Breast epithelium (tissue), 3 donors: ENCODE results near the gene TNIP1.

ENCODE experiments used
- POLR2A ChIP-seq: fragments of 450-650 bp; IDR thresholded peaks from one replicate; pipeline ENCODE4 v1.6.1; 2016; ENCODE audit warnings: antibody characterized with exemption, mild to moderate bottlenecking, moderate library complexity
- TF ChIP-seq, protein P1 (sequence below), 3 donors: fragments of 450-650 bp; IDR thresholded peaks; one replicate each; pipeline ENCODE4 v1.5.1; 2016 to 2017; ENCODE audit warnings: antibody characterized with exemption in 3 of 3, mild to moderate bottlenecking in 3 of 3, moderate library complexity in 3 of 3

DNA sequence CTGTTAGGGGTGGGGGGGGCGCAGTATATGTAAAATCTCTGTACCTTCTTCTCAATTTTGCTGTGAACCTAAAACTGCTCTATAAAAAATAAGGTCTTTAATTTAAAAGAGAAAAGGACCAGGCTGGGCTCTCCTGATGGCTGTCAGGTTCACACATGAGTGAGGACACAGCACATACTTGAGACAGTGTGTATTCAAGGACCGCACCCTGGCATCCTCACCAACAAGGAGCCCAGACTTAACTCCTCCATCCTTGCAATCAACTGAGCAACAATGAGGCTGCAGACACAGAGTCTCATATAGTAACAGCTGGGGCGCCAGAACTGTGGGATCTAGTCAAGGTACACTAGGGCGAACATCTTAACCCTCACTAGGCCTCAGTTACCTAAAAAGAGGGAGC, 9.8 kb downstream of the TNIP1 start:
- TF ChIP-seq POLR2A = no peak
- TF ChIP-seq, protein P1, sequence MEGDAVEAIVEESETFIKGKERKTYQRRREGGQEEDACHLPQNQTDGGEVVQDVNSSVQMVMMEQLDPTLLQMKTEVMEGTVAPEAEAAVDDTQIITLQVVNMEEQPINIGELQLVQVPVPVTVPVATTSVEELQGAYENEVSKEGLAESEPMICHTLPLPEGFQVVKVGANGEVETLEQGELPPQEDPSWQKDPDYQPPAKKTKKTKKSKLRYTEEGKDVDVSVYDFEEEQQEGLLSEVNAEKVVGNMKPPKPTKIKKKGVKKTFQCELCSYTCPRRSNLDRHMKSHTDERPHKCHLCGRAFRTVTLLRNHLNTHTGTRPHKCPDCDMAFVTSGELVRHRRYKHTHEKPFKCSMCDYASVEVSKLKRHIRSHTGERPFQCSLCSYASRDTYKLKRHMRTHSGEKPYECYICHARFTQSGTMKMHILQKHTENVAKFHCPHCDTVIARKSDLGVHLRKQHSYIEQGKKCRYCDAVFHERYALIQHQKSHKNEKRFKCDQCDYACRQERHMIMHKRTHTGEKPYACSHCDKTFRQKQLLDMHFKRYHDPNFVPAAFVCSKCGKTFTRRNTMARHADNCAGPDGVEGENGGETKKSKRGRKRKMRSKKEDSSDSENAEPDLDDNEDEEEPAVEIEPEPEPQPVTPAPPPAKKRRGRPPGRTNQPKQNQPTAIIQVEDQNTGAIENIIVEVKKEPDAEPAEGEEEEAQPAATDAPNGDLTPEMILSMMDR (IDR thresholded peaks at IDR 0.05) = no peak
